ENCODE measurements around the gene C5AR1. TPM values are rescaled to one million over a fixed set of nuclear protein-coding genes. Genes with fewer than 3 reads are reported as not detected.
"Not testable (repeated sequence)": the region's sequence is repeated elsewhere in the genome, so short reads cannot be mapped to it uniquely, and the experiment has no call there.

Gene C5AR1
- total RNA-seq, 2 donors from 2014 or later: 5.3 to 11.5 TPM

- H3K36me3 ChIP-seq: peaks cover 12% of the 10 kb centered on the region
- intact Hi-C loops (cut with DNase I): no loop called here
- no peak overlapping the region for H3K4me3 ChIP-seq
- peaks cover 3% of the 10 kb centered on the region for H3K4me1 ChIP-seq
- no peaks in the 10 kb centered on the region for H3K9me3 ChIP-seq
- H3K9ac ChIP-seq (ENCODE audit: low read depth in 2 of 2, low read length in 2 of 2): no peak overlapping the region
- no peak overlapping the region for H3K27ac ChIP-seq
- DNase-seq: no peak
- no peak for TF ChIP-seq CTCF (IDR thresholded peaks at IDR 0.05)
- no peaks in the 10 kb centered on the region for H3K27me3 ChIP-seq
Measured at GRCh38 chr19:47356900-47357299, 47.2 kb downstream of the C5AR1 start.

- intact Hi-C loops (cut with DNase I): no loop called here
- Histone ChIP-seq H3K27ac (no peak overlapping the region), H3K4me1 (peaks cover 3% of the 10 kb centered on the region), H3K4me3 (no peak overlapping the region), H3K9ac (ENCODE audit: low read depth in 2 of 2, low read length in 2 of 2) (no peak overlapping the region), H3K9me3 (no peaks in the 10 kb centered on the region), H3K36me3 (peaks cover 12% of the 10 kb centered on the region), H3K27me3 (no peaks in the 10 kb centered on the region)
- no peak for DNase-seq
- no peak for TF ChIP-seq CTCF (IDR thresholded peaks at IDR 0.05)
Measured at GRCh38 chr19:47357788-47358680, 48.4 kb downstream of the C5AR1 start.

- peaks cover 12% of the 10 kb centered on the region for H3K36me3 ChIP-seq
- no peak overlapping the region for H3K4me3 ChIP-seq
- no peaks in the 10 kb centered on the region for H3K27me3 ChIP-seq
- no peak for DNase-seq
- no peak overlapping the region for H3K9ac ChIP-seq (ENCODE audit: low read depth in 2 of 2, low read length in 2 of 2)
- TF ChIP-seq CTCF (IDR thresholded peaks at IDR 0.05): no peak
- H3K9me3 ChIP-seq: no peaks in the 10 kb centered on the region
- H3K27ac ChIP-seq: no peak overlapping the region
- no peaks in the 10 kb centered on the region for H3K4me1 ChIP-seq
- intact Hi-C loops (cut with DNase I): no loop called here
Measured at GRCh38 chr19:47358936-47359335, 49.3 kb downstream of the C5AR1 start.

- H3K27ac ChIP-seq: no peak overlapping the region
- H3K9me3 ChIP-seq: no peaks in the 10 kb centered on the region
- intact Hi-C loops (cut with DNase I): no loop called here
- TF ChIP-seq CTCF (IDR thresholded peaks at IDR 0.05): no peak
- no peak overlapping the region for H3K9ac ChIP-seq (ENCODE audit: low read depth in 2 of 2, low read length in 2 of 2)
- no peak overlapping the region for H3K4me3 ChIP-seq
- H3K4me1 ChIP-seq: no peaks in the 10 kb centered on the region
- no peaks in the 10 kb centered on the region for H3K27me3 ChIP-seq
- no peak for DNase-seq
- H3K36me3 ChIP-seq: peaks cover 5% of the 10 kb centered on the region
Measured at GRCh38 chr19:47362321-47362720, 52.7 kb downstream of the C5AR1 start.

GRCh38 chr19:47363758-47364531 lies 54.3 kb downstream of the C5AR1 start:
- TF ChIP-seq CTCF (IDR thresholded peaks at IDR 0.05): no peak
- H3K9ac ChIP-seq (ENCODE audit: low read depth in 2 of 2, low read length in 2 of 2): no peak overlapping the region
- no peaks in the 10 kb centered on the region for H3K9me3 ChIP-seq
- no peaks in the 10 kb centered on the region for H3K4me1 ChIP-seq
- H3K36me3 ChIP-seq: peaks cover 5% of the 10 kb centered on the region
- no peaks in the 10 kb centered on the region for H3K27me3 ChIP-seq
- no peak overlapping the region for H3K4me3 ChIP-seq
- intact Hi-C loops (cut with DNase I): no loop called here
- H3K27ac ChIP-seq: no peak overlapping the region
- DNase-seq: no peak

- intact Hi-C loops (cut with DNase I); H3K27ac ChIP-seq; H3K9me3 ChIP-seq; H3K36me3 ChIP-seq; H3K4me3 ChIP-seq; DNase-seq; H3K27me3 ChIP-seq; H3K4me1 ChIP-seq; H3K9ac ChIP-seq (ENCODE audit: low read depth in 2 of 2, low read length in 2 of 2): not testable (repeated sequence)
Measured at GRCh38 chr19:47365455-47365854, 55.8 kb downstream of the C5AR1 start.
